Midbrain (tissue), 1 donor: Measurements from ENCODE around the gene COL8A1.
"Not testable (repeated sequence)": the region's sequence is repeated elsewhere in the genome, so short reads cannot be mapped to it uniquely, and the experiment has no call there.

Source experiments
- DNase-seq: peaks from one replicate; lab custom pipeline; 2025; lab: John Stamatoyannopoulos, UW

The COL8A1 gene

DNA sequence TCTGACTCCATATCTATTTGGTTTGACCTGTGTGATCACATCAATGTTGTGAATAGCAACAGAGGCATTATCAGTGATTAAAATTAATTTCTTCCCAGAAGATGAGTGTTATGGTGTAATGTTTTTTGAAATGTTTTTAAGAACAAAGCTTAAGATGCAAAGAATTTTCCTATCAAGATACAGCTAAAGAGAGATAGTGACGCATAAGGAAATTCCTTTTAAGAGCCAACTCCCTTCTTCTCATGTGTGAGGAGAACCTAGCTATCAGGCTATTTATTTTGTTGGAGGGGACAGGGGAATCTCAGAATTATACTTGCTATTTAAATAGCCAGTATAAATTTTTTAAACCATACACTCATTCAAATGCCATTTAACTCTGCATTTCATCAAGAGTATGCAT is 71.3 kb downstream of the COL8A1 start:
- DNase-seq: no peak

DNA sequence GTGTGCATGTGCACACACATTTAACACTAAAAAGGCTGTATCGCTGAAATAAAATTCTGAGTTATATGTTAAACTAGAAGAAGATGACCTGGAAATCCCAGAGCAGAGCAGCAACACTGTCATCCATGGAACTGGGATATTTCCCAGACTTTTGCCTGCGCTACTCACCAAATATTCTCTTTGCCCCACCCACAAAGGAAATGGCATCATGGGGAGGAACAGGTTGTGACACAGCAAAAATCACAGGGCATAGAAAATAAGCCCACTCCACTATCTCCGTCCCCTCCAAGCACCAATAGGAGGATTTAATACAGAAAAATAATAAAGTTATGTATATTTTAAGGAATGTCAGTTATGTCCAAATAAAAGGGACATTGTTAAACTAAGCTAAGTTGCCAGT is 71.7 kb downstream of the COL8A1 start:
- no peak for DNase-seq

DNA sequence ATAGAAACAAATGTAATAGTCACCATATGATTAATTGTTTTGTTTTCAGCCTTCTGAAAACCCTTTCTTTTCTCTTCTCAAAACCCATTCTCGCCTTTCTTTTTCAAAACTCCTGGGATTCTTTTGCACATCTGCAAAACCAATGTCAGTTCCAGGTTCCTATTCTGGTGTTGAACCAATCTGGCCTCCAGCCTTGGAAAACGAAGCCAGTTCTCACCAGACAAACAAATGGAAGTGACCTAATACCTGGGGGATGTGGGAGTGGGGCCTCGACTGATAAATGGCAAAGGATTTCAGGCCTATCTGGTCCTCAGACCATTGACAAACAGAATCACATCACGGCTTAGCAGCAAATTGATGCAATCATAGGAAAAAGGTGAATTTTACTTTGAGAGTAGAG is 73.0 kb downstream of the COL8A1 start:
- DNase-seq: no peak

DNA sequence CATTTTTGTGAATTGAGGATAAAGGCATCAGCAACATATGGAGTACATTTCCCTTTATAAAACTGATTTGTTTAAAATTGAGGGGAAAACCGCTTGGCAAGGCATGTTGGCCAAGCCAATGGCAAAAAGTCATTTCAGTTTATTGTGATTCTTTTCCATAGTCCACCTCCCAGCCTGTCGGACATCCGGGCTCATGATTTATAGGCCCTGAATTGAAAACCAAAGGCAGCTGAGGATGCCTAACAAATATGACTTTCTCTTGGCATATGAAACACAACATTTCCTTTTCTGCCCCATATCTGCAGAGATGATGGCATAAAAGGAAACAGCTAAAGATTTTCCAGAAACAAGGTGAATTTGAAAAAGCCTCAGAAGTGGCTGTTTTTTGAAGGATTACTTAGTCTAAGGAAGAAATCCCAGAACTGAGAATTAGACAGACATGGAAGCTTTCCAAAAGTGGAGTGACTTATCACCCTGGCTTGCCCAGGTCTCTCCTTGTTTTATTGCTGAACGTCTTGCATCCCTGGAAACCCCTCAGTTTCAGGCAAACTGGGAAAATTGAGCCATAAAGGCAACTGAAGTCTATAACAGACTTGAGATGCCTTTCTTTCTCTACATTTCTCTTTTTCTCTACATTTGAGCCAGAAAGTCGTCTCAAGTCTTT is 74.0 kb downstream of the COL8A1 start:
- no peak for DNase-seq

DNA sequence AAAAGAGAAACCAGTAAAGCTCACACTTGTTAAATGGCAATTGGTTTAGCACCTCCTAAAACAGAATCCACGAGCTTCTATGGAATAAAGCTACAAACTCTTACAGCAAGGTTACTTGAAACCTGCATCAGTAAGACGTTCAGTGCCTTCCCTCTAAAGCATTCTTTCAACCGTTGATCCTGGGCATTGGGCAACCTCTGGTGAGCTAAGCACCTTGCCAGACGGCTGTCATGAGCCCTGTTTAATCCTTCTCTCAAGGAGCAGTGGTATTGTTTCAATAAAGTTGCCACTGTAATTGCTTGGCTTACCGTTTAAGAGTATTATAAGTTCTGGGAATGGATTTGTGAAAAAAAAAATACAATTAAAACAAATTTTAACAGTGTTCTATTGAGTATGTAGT is 75.0 kb downstream of the COL8A1 start:
- DNase-seq: no peak

DNA sequence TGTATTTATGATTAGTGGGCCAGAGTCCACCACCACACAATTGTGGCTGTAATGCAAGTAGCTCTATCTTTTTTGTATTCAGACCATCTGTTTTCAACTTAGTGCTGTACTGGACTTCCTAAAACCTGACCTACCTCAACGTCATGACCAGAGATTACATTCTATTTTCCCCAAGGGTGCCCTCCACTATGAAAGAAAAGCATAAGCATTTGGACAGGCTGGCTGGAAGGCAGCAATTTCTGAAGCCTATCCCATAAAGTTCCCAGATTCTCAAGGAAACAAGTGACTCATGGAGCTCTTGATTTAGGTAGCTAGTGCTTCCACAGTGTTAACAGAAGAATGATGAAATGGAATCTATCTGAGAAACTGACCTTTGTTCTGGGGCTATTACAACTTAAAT is 75.8 kb downstream of the COL8A1 start:
- DNase-seq: no peak

DNA sequence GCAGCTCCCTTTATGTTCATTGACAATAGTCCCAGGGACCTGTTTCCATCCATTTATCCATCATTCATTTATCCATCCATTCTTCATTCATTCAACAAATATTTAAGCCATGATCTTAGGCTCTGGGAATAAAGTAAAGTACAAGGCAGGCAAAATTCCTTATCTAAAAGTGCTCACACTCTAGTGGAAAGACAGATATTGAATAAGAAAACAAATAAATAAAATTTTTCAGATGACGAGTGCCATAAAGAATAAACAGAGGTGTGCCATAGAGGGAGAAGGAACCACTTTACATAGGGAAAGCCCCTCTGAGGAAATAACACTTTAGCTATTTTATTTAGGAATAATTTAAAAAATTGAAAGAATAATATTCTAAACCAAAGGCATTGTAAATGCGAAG is 76.2 kb downstream of the COL8A1 start:
- DNase-seq: no peak

DNA sequence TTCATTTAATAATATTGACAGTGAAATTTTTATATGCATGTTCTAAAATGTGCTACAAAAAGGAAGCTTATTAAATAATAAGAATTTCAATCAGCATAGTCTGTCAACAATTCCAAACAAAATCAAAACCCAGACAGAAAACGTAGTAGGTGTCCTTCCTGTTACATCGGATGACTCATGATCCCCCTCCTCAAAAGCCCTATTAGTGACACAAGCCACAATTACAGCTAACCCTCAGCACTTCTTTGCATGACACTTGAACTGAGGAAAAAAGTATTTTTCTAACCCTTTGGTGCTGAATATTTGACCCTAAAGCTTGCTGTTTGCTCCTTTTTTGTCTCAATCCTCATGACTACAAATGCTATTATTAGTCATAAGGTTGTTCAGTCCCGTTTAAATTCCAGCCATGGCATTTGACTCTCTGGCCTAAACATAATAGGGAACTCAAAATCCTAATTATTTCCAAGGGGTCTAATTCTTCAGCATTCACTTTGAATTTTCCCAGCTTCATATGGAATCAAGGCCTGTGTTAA is 78.1 kb downstream of the COL8A1 start:
- no peak for DNase-seq

DNA sequence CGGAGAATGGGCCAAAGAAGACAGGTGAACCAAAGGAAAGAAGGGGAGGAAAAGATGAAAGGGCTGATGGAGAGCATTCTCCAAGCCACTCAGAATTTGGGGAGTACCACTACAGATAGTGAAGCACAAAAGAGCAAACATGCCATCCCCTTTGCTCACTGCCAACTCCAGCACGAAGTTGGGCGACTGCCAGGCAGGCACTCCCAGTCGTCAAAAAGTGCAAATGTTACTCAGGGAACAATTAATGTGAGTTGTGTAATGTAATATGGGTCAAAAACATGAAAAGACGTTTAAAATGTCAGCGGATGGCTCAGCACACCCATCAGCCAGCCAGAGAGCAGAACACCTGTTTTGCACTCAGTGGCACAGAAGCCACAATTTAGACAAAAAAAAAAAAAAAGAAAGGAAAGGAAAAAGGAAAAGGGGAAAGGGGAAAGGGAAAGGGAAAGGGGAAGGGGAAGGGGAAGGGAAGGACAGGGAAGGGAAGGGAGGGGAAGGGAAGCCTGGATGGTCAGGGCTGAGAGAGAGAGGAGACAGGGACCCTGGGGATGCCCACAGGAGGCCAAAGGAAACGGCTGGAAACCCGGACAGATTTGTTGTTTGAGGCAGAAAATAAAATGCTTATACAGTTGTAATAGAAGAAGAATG is 82.7 kb downstream of the COL8A1 start:
- DNase-seq: no peak

DNA sequence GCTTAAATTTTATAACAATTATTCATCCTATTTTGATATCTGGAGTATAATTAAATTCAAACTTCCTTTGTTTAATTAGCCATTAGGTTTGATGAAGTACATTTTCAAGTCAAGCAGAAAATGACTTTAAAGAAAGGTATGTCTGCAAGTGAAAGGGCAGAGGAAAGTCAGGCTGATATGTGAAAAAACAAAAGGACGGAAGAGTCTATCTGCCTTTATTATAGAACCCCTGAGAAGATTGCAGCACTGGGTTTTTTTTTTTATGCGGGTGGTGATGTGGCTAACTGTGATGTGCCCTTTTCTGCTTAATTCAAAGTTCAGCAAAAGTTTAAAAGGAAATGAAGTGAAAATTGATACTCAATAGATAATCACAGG is 83.2 kb downstream of the COL8A1 start:
- DNase-seq: no peak

DNA sequence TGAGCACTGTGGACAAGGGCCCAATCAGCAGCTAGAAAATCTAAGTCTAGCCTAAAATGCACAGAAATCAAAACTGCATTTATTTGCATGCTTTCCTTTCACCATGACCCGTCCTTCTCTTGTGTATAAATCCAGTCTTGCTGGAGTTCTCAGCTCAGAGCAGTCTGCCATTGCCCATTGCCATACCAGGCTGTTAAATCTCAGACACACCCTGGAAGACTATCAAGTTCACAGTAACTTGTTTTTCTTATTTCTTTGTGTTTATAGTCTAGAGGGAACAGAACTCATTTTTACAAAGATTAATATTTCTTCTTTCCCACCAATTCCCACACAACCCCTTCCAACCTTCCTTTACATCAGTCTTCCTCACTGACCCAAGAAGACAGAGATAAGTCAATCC is 85.9 kb downstream of the COL8A1 start:
- DNase-seq: no peak

DNA sequence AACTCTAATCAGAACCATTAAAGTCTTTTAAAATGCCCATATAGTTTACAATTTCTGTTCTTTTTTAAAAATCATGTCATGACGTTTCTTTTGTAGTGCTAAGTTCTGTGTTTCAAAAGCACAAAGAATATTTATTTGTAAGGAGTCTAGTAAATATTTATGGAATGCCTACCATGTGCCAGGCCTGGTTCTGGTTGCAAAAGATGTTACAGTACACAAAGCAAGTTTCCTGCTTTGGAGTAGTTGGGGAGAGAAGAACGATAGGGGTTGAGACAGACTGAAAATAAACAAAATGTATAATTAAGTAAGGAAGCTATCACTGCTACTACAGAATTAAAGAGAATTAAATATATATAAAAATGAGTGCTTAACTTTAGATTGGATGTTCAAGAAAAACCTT is 92.5 kb downstream of the COL8A1 start:
- no peak for DNase-seq

DNA sequence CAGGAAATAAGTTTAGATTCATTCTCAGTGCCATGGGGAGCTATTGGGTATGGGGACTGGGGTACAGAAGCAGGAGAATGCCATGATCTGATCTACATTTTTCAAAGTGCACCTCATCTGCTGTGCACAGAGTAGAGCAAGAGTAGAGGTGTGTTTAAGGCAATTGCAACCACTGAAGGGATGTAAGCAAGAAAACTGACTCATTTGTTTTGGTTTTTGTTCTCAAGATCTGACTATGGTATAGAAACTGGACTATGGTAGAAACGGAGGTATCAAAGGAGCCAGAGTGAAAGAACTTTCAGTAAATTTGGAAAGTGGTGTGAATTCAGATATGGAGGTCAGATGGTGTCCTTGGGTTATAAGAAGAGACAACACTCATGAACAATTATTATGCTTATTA is 93.1 kb downstream of the COL8A1 start:
- DNase-seq: no peak

DNA sequence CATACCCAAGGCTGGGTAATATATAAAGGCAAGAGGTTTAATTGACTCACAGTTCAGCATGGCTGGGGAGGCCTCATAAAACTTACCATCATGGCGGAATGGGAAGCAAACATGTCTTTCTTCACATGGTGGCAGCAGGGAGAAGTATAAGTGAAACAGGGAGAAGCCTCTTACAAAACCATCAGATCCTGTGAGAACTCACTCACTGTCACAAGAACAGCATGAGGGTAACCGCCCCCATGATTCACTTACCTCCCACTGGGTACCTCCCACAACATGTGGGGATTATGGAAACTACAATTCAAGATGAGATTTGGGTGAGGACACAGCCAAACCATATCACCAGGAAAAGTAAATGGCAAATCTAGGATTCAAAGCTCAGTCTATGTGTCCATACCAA is 102.0 kb downstream of the COL8A1 start:
- not testable (repeated sequence) for DNase-seq

DNA sequence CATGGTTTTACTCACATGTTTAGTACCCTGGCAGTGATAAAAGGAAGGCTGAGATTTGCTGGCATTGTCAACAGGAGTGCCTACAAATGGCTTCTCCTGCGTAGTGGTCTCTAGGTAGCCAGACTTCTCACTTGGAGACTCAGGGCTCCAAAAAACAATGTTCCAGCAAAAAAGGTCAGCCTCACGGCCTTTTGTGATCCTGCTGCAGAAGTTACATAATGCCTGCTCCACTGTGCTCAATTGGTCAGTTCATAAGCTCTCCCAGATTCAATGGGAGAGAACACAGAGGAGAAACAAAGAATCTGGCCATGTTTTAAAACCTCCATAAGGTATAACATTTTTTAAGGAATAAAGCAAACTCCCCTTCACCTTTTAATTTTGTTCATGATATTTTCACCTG is 103.2 kb downstream of the COL8A1 start:
- DNase-seq: peak; percentile 13

DNA sequence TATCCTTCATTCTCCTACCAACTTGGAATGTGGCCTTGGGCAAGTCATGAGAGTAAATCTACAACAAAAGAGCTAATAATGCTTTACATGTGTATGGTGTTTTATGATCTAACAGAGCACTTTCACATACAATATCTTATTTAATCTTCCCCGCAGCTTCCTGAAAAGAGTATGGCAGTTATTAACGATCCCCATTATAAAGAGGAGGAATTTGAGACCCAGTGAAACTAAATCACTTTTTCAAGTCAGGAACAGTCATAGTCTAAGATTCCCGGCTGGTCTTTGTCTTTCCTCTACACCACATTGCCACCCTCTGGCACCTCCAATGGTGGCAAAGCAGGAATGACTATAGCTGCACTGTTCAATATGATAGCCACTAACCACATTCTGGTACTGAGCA is 109.5 kb downstream of the COL8A1 start:
- no peak for DNase-seq

DNA sequence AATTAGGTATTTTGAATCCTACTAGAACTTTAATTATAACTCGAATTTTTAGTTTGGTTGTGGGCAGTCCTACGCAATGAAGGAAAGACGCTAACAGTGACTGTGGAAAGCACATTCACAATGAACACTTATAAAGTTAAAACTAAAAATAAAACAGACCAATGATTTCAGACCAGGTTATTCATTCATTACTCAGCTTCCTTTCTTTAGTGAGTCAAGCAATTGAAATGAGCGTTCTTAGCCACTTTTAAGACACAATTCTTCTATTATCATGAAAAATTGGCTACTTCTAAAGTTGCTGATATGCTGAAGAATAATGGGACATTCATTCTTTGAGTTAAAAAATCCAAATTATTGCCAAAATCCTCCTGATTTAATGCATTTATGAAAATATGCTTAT is 113.3 kb downstream of the COL8A1 start:
- no peak for DNase-seq

DNA sequence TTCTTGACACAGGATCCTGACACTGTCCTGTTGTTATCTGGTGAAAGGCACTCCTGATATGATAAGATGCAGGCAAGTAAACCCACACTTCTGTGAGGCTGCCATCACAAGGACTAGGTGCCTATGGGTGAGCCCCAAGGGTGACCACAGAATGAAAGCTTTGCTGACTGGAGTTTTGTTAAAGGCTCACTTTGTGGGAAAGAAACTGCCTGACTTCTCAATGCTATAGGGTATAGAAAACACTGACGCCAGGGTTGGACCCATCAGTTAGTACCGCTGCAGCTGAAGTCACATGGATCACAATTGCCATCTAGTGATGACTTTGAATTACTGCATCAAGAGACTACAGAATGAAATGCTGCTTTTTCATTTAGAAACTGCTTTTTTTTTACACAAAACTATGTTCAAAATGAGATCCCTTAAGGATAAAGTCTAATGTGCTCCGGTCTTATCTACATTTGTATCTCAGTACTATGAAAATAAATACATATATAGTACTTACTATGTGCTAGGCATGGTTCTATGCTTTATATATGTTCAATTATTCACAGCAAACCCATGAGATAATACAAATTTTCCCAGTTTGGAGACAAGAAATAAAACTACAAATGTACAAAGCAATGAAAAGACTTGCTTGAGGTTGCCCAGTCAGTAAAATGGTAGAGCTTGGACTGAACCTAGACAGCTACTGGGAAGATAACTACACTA is 115.0 kb downstream of the COL8A1 start:
- peak; percentile 56 for DNase-seq

DNA sequence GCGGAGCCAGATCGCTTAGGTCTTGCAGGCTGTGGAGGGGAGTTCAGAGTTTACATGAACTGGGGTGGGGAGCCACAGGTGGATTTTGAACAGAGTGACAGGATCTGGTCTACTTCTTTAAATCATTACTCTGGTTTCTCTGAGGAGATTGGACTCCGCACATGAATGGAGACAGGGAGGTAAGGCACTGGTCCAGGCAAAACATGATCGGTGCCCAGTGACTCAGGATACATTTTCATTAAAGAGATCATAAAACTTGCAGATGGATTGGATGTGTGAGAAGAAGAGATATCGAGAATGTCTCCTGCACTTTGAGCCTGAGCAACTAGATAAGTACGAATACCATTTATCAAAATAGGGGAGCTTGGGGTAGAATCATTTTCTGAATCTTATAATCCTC is 117.4 kb downstream of the COL8A1 start:
- no peak for DNase-seq

DNA sequence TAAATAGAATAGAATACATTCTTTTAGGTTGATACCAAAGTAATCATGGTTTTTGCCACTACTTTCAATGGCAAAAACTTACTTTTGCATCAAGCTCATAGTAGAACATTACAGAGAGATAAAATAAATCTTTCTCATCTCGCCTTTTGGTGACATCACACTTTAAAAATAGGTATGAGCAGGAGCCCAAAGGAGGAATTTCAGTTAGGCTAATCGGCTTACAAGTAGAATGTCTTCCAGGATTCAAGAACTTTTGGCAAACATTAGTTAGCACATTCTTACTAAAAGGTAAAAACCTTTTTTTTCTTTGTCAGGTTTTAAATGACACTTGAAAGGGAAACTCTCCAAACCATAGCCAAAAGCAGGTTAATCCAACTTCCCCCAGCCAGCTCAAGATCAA is 119.6 kb downstream of the COL8A1 start:
- no peak for DNase-seq

DNA sequence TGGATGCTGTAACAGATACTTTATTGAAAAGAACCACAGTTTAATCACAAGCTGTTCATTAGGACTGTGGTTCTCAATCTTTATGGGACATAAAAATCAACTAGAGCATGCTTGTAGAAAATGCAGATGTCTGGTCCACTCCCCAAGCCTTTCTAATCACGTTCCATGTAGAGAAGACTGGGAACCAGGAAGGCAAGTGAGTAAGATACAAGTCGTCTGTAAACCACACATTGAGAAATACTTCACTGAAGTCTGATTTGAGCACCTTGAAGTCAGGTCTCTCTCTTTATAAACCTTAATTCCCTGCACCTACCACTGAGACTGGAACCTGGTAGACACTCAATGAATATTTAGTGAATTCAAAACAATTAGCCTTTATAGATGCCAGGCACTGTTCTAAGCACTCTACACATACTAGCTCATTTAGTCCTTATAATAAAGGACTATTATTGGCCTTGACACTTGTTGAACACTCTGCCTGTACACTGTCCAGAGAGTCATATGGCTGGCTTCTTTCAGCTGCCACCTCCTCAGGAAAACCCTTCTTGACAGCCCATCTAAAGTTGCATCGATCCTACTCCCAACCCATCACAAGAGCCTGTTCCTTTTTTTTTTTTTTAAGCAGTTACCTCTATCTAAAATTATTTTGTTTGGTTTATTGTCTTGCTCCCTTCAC is 120.2 kb downstream of the COL8A1 start:
- no peak for DNase-seq

DNA sequence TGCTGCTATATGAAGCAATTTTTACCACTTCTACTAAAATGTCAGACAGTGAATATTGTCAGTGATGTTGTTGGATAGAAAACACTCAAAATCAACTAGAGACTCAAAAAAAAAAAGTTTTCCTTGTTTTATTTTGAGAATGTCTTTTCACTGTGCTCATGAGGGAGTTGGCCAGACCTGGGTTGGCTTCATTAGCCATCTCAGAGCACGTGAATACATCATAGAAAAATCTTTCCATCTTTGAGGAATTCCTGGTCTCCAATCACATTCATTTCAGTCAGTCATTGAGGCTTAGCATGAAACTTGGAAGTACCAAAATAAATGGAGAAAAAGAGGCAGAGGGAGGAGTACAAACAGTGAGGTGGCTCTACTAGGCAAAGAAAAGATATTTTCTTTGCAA is 121.6 kb downstream of the COL8A1 start:
- DNase-seq: no peak

DNA sequence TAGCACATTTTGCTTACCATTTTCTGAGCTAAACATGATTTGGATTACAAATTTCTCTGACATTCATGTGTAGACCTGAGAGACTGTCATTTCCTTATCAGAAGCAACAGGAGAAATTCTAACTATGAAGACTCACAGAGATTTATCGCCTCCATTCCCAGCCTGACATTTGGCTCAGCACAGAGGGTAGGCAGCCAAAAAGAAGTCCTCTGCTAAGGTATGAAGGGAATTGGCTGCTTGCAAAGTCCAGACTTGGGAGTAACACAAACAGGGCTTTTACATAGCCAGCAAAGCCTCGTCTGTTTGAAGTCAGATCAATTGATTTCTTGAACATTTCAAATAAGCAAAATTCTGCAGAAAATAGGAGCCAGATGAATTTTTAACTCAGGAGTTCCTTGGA is 122.2 kb downstream of the COL8A1 start:
- DNase-seq: no peak
